Stromal cell of bone marrow (primary cell): Measurements from ENCODE around the gene SLC51B.
"Not testable (repeated sequence)": the region's sequence is repeated elsewhere in the genome, so short reads cannot be mapped to it uniquely, and the experiment has no call there.

Experiments
- DNase-seq: peaks from one replicate; pipeline ENCODE4 v3.0.0-alpha.2; 2012; ENCODE audit warnings: low read depth

Gene SLC51B

DNA sequence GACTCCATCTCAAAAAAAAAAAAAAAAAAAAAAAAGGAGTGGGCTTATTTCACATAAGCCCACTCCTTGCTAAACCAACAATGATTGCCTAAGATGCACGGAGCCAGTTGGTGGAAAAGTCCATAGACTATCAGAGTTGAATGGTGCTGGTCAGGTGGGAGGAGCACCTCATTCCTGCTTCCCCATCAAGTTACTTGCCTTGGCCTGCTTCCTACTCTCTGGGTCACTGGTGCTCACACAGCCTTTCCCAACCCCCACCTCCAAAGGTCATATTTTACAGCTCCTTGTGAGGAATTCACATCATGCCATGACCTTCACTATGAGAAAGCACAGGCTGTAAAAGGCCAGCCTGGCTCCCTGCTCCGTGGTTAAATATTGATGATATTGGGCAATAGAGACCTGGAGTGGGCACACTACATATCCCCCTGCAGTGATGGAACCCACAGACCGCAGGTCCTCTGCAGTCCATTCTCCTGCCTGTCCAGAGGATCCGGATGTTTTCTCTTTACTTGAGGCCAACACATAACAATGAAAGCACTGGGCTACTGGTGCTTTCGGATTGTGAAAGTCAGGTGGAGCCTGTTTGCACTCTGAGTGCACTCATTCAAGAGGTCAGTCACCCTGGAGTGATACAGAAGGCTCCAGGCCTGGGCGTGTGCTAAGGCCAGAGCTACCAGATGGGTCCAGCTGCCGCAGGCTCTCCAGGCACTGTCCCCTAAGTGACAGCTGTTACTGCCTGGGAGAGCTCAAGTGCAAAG, at the start of gene SLC51B:
Gene SLC51B (plus strand): TSS at position 664 of the 758 bp plus-strand sequence. CDS start 4,618 bp downstream, outside the sequence.
- no peak for DNase-seq

- DNase-seq, result no peak
Measured at GRCh38 chr15:64997066-64997465, 48.1 kb upstream of the SLC51B start.

- no peak for DNase-seq
Measured at GRCh38 chr15:64997745-64998375, 47.3 kb upstream of the SLC51B start.

DNA sequence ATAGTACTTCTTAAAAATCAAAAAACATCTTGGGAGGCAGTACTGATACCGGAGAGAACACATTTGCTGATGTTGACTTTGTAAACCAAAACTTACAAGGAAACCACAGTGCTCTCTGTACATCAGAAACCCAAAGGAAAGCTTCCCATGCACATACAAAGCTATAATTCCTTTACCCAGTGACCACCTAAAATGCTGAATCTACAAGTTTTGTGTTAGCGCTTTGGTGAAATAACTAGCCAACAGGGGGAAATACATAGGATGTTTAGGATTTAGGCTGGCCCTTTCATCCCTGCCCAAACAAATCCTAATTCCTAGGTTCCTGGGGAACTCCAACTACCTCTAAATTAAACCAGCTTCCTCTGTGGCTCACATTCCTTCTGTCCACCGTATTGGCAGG, 40.2 kb upstream of the SLC51B start:
- no peak for DNase-seq

GRCh38 chr15:65006876-65007275, 38.3 kb upstream of the SLC51B start:
- no peak for DNase-seq

DNA sequence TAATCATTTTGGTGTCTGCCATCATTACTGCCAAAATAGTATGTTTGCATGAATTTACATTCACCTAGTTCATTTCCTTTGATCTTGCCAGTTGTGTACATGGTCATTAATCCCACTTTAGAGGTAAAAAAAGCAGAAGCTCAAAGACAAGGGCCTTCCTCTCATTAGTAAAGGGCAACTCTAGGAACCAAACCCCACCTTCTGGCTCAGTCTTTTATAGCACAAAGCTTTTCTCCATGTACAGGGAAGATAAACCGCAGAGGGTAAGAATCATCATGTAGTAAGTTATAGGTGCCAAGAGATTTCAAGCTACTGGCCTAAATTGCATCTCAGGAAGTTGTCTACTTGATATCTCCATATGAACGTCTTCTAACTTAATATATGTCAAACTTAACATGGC, 36.2 kb upstream of the SLC51B start:
- no peak for DNase-seq

- DNase-seq, result not testable (repeated sequence)
Measured at GRCh38 chr15:65011198-65011597, 34.0 kb upstream of the SLC51B start.

DNA sequence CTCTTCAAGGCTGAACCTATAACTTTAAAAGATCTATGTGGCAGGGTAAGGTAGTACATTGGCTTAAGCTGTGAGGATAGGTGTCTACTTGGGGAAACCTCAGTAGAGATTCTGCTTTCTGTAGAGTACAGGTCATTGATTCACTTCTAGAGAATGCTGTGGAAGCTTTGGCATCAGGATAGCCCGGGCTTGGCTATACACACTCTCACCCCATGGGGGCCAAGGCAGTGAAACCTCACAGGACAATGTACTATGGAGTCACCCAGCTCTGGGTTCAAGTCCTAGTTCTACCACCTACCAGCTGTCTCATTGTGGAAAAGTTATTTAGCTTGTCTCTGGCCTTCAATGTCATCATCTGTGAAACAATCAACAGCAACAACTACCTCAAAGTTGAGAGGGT, 24.8 kb upstream of the SLC51B start:
- no peak for DNase-seq

- DNase-seq, result no peak
Measured at GRCh38 chr15:65021488-65021887, 23.7 kb upstream of the SLC51B start.

- DNase-seq, result no peak
Measured at GRCh38 chr15:65026756-65027155, 18.4 kb upstream of the SLC51B start.

DNA sequence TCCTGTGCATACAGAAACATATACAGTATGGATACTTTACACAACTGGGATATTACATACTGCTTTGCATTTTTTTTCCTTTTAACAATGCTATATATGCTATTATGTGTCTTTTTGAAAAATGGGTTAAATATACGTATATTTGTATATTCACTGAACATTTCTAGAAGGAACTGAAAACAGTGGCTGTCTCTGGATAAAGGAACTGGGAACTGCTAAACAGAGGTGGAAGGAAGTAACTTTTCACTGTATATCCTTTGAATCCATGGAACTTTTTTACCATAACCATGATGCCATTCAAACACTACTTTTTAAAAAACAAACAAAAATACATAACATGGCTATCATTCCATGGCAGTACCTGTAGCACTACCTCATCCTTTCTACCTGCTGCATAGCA, 17.6 kb upstream of the SLC51B start:
- no peak for DNase-seq

DNA sequence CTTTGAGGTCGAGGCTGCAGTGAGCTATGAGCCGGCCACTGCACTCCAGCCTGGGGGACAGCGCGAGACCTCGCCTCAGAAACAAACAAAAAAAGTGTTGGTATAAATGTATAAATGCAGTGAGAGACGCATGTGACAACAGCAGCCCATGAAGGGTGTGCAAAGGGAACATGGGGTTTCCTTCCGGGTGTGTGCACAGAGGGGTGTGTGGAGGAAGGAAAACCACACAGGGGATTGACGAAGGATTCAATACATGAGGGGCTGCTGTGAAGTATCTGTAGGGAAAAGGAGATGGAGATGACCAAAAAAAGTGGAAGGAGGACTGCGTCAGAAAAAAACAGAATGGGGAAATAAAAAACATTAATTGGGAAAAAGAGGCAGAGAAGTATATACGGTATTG, 16.8 kb upstream of the SLC51B start:
- DNase-seq, result no peak

GRCh38 chr15:65028921-65029735, 16.1 kb upstream of the SLC51B start, which contains the start of gene MTFMT:
Gene MTFMT, minus strand, starts transcription at chr15:65029639. Its CDS starts 26 bp downstream, at chr15:65029613.
- peak; percentile 64 for DNase-seq

GRCh38 chr15:65029736-65030208, 15.4 kb upstream of the SLC51B start:
- DNase-seq, result no peak

GRCh38 chr15:65032801-65033537, 12.2 kb upstream of the SLC51B start:
- DNase-seq, result no peak

- DNase-seq, result no peak
Measured at GRCh38 chr15:65033659-65034269, 11.4 kb upstream of the SLC51B start.

DNA sequence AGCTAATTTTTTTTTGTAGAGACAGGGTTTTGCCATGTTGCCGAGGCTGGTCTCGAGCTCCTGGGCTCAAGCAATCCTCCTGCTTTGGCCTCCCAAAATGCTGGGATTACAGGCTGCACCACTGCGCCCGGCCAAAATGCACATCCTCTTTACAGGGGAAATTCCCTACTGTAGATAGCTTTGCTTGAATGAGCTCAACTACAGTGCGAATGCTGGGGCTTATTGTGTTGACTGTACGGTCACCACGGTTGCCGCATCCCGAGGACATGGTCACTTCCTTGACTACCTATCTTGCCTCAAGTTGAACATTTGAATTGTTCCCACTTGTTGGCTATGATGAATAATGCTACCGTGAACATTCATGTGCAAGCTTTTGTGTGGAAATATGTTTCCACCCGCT, 10.5 kb upstream of the SLC51B start:
- DNase-seq, result no peak

DNA sequence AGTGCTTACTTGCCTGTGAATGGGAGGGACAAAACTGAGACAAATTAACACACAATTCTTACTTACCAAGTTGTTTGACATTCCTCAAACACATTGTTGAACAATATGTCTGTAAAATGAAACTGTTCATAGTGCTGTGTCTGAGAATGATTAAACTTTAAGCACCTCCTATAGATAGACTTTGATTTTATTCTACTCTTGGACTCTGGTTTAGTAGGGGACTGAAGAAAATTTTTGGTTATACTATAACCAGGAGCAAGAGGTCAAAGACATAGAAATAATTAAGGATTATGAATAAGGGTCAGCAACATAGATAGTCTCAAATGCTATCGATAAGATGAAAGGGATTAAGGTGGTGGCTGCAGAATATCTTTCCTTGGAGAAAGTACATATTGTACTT, 7.9 kb upstream of the SLC51B start:
- no peak for DNase-seq

GRCh38 chr15:65038428-65038827, 6.8 kb upstream of the SLC51B start:
- DNase-seq, result no peak

DNA sequence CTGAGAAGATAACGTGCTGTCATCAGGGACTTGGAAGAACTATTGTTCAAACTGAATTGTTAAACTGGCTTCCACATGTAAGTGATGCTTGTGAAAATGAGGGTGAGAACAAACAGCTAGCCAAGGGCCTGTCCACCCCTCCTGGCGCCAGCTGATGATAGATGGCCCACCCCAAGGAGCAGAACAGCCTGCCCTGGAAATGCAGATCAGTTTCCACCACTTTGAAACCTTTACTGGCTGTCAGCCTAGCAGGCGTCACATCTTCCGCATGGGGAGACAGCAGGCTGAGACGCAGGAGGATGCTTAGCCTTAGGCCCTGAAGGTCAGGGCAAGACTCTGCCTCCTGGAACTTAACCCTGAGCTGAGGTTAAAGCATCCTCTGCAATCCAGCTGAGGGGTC, 6.4 kb upstream of the SLC51B start:
- no peak for DNase-seq

DNA sequence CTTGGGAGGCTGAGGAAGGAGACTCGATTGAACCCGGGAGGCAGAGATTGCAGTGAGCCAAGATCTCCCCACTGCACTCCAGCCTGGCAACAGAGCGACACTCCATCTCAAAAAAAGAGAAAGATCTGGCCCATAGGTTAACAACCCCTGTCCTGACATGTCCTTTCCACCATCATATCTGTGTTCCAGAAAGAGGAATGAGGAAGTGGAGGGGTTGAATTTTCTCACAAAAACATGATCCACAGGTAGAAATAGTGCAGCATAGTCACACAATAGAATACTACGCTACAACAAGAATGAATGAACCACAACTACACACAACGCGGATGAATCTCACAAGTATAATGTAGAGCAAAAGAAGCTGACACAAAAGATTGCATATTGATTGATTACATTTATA, 4.7 kb upstream of the SLC51B start:
- DNase-seq, result no peak

- DNase-seq, result no peak
Measured at GRCh38 chr15:65041787-65042186, 3.4 kb upstream of the SLC51B start.
